ENCODE data around the gene LRRC3B. TPM values are rescaled to one million over a fixed set of nuclear protein-coding genes. Genes with fewer than 3 reads are reported as not detected.

The LRRC3B gene
- polyA plus RNA-seq, 4 donors = 1.4 to 2.5 (median 1.6) TPM

- DNase-seq (ENCODE audit: low read depth in 4 of 4, low spot score in 3 of 4) = no peak
These were observed 6.3 kb downstream of the LRRC3B start for GRCh38 chr3:26628915-26629314.

GRCh38 chr3:26630669-26631389 is 8.3 kb downstream of the LRRC3B start:
- no peak for DNase-seq (ENCODE audit: low read depth in 4 of 4, low spot score in 3 of 4)

- DNase-seq (ENCODE audit: low read depth in 4 of 4, low spot score in 3 of 4) = no peak
These were observed 8.8 kb downstream of the LRRC3B start for GRCh38 chr3:26631390-26631738.

GRCh38 chr3:26634601-26635000 is 12.0 kb downstream of the LRRC3B start:
- no peak for DNase-seq (ENCODE audit: low read depth in 4 of 4, low spot score in 3 of 4)

GRCh38 chr3:26636096-26636727 is 13.6 kb downstream of the LRRC3B start:
- DNase-seq (ENCODE audit: low read depth in 4 of 4, low spot score in 3 of 4) = no peak

- no peak for DNase-seq (ENCODE audit: low read depth in 4 of 4, low spot score in 3 of 4)
These were observed 15.1 kb downstream of the LRRC3B start for GRCh38 chr3:26637698-26638097.

GRCh38 chr3:26638113-26638512 is 15.5 kb downstream of the LRRC3B start:
- DNase-seq (ENCODE audit: low read depth in 4 of 4, low spot score in 3 of 4) = no peak

- DNase-seq (ENCODE audit: low read depth in 4 of 4, low spot score in 3 of 4) = no peak
These were observed 16.8 kb downstream of the LRRC3B start for GRCh38 chr3:26639339-26639738.

- no peak for DNase-seq (ENCODE audit: low read depth in 4 of 4, low spot score in 3 of 4)
These were observed 24.5 kb downstream of the LRRC3B start for GRCh38 chr3:26647078-26647477.

GRCh38 chr3:26648461-26648860 is 25.9 kb downstream of the LRRC3B start:
- DNase-seq (ENCODE audit: low read depth in 4 of 4, low spot score in 3 of 4) = no peak

- DNase-seq (ENCODE audit: low read depth in 4 of 4, low spot score in 3 of 4) = no peak
These were observed 29.6 kb downstream of the LRRC3B start for GRCh38 chr3:26652164-26652563.

GRCh38 chr3:26653811-26654425 is 31.3 kb downstream of the LRRC3B start:
- DNase-seq (ENCODE audit: low read depth in 4 of 4, low spot score in 3 of 4) = no peak

- DNase-seq (ENCODE audit: low read depth in 4 of 4, low spot score in 3 of 4) = no peak
These were observed 32.7 kb downstream of the LRRC3B start for GRCh38 chr3:26655231-26655630.

GRCh38 chr3:26657348-26657976 is 34.9 kb downstream of the LRRC3B start:
- DNase-seq (ENCODE audit: low read depth in 4 of 4, low spot score in 3 of 4) = no peak

- no peak for DNase-seq (ENCODE audit: low read depth in 4 of 4, low spot score in 3 of 4)
These were observed 45.6 kb downstream of the LRRC3B start for GRCh38 chr3:26668171-26668570.

GRCh38 chr3:26668696-26669095 is 46.1 kb downstream of the LRRC3B start:
- no peak for DNase-seq (ENCODE audit: low read depth in 4 of 4, low spot score in 3 of 4)

GRCh38 chr3:26675336-26675735 is 52.8 kb downstream of the LRRC3B start:
- no peak for DNase-seq (ENCODE audit: low read depth in 4 of 4, low spot score in 3 of 4)

- no peak for DNase-seq (ENCODE audit: low read depth in 4 of 4, low spot score in 3 of 4)
These were observed 59.1 kb downstream of the LRRC3B start for GRCh38 chr3:26681632-26682031.

GRCh38 chr3:26682406-26682805 is 59.8 kb downstream of the LRRC3B start:
- no peak for DNase-seq (ENCODE audit: low read depth in 4 of 4, low spot score in 3 of 4)

GRCh38 chr3:26683902-26684301 is 61.3 kb downstream of the LRRC3B start:
- DNase-seq (ENCODE audit: low read depth in 4 of 4, low spot score in 3 of 4) = no peak

GRCh38 chr3:26687466-26687865 is 64.9 kb downstream of the LRRC3B start:
- no peak for DNase-seq (ENCODE audit: low read depth in 4 of 4, low spot score in 3 of 4)

GRCh38 chr3:26699553-26699952 is 77.0 kb downstream of the LRRC3B start:
- no peak for DNase-seq (ENCODE audit: low read depth in 4 of 4, low spot score in 3 of 4)
